Measurements from ENCODE around the gene IFI27L2.
"Not testable (repeated sequence)": the region's sequence is repeated elsewhere in the genome, so short reads cannot be mapped to it uniquely, and the experiment has no call there.

IFI27L2 gene

GRCh38 chr14:94157197-94157596 is 27.8 kb upstream of the IFI27L2 start:
- ChIA-PET CTCF (interaction anchor here (0.7 to 1.8 kb wide), 5 partner anchors 16 to 121 kb away, joined by 3 to 7 read pairs (median 3); no protein-coding TSS in a partner anchor), POLR2A (no interaction called here)
- TF ChIP-seq CTCF (IDR thresholded peaks at IDR 0.05; ENCODE audit: control extremely low read depth, extremely low read depth, low read depth, missing control alignments) = no peak
- no peak for DNase-seq (ENCODE audit: extremely low spot score)

GRCh38 chr14:94156143-94156542 is 26.7 kb upstream of the IFI27L2 start:
- POLR2A ChIA-PET; DNase-seq (ENCODE audit: extremely low spot score): not testable (repeated sequence)
- CTCF ChIA-PET = interaction anchor here (1.1 kb wide), 1 partner anchor 28 kb away, joined by 3 read pairs; no protein-coding TSS in a partner anchor

GRCh38 chr14:94153750-94154342 is 24.4 kb upstream of the IFI27L2 start:
- ChIA-PET CTCF (interaction anchor here (1.4 to 2.9 kb wide), 3 partner anchors 11 to 37 kb away, joined by 3 to 15 read pairs (median 6); no protein-coding TSS in a partner anchor), POLR2A (no interaction called here)
- no peak for DNase-seq (ENCODE audit: extremely low spot score)
- TF ChIP-seq CTCF (IDR thresholded peaks at IDR 0.05; ENCODE audit: control extremely low read depth, extremely low read depth, low read depth, missing control alignments) = no peak

- ChIA-PET POLR2A (no interaction called here), CTCF (interaction anchor here (1.4 to 2.9 kb wide), 3 partner anchors 9 to 38 kb away, joined by 3 to 15 read pairs (median 6); no protein-coding TSS in a partner anchor)
- DNase-seq (ENCODE audit: extremely low spot score) = no peak
- no peak for TF ChIP-seq CTCF (IDR thresholded peaks at IDR 0.05; ENCODE audit: control extremely low read depth, extremely low read depth, low read depth, missing control alignments)
Observed at GRCh38 chr14:94152676-94153075, 23.3 kb upstream of the IFI27L2 start.

- CTCF ChIA-PET = interaction anchor here (1.2 to 5.8 kb wide), 3 partner anchors 9 to 110 kb away, joined by 3 to 36 read pairs (median 8); no protein-coding TSS in a partner anchor
- no peak for TF ChIP-seq CTCF (IDR thresholded peaks at IDR 0.05; ENCODE audit: control extremely low read depth, extremely low read depth, low read depth, missing control alignments)
- POLR2A ChIA-PET = no interaction called here
- no peak for DNase-seq (ENCODE audit: extremely low spot score)
Observed at GRCh38 chr14:94145902-94146527, 16.6 kb upstream of the IFI27L2 start.

- TF ChIP-seq CTCF (IDR thresholded peaks at IDR 0.05; ENCODE audit: control extremely low read depth, extremely low read depth, low read depth, missing control alignments) = no peak
- POLR2A ChIA-PET = no interaction called here
- DNase-seq (ENCODE audit: extremely low spot score) = no peak
- CTCF ChIA-PET = interaction anchor here (5.8 kb wide), 1 partner anchor 14 kb away, joined by 36 read pairs; no protein-coding TSS in a partner anchor
Observed at GRCh38 chr14:94144765-94145164, 15.4 kb upstream of the IFI27L2 start.

GRCh38 chr14:94143711-94144110 is 14.3 kb upstream of the IFI27L2 start:
- CTCF ChIA-PET = interaction anchor here (1.2 to 8.8 kb wide), 6 partner anchors 10 to 489 kb away, joined by 3 to 182 read pairs (median 5); no protein-coding TSS in a partner anchor
- POLR2A ChIA-PET = no interaction called here
- TF ChIP-seq CTCF (IDR thresholded peaks at IDR 0.05; ENCODE audit: control extremely low read depth, extremely low read depth, low read depth, missing control alignments) = no peak

More at GRCh38 chr14:94143711-94144110, 14.3 kb upstream of the IFI27L2 start:
- DNase-seq (ENCODE audit: extremely low spot score) = no peak
